Keratinocyte (primary cell): ENCODE results near the gene SATB1.

ENCODE experiments used
- EZH2 ChIP-seq: IDR thresholded peaks from one replicate; pipeline ENCODE4 v1.6.1; 2012; ENCODE audit warnings: inconsistent platforms, mild to moderate bottlenecking, low read length, moderate library complexity
- TF ChIP-seq, protein P1 (sequence below), 3 experiments: IDR thresholded peaks in 1 of 3; conservative IDR thresholded peaks in 1 of 3; optimal IDR thresholded peaks in 1 of 3; 2 replicates in 2 of 3; 3 replicates in 1 of 3; pipeline versions ENCODE3 to v1.5.1; 2011; ENCODE audit warnings: low read length in 3 of 3, mild to moderate bottlenecking in 3 of 3, moderate library complexity in 2 of 3, control low read depth in 1 of 3, inconsistent platforms in 1 of 3; ENCODE audit not compliant: insufficient read depth in 2 of 3; ENCODE audit errors: extremely low read depth in 1 of 3

- no peak for TF ChIP-seq EZH2
- TF ChIP-seq, protein P1, sequence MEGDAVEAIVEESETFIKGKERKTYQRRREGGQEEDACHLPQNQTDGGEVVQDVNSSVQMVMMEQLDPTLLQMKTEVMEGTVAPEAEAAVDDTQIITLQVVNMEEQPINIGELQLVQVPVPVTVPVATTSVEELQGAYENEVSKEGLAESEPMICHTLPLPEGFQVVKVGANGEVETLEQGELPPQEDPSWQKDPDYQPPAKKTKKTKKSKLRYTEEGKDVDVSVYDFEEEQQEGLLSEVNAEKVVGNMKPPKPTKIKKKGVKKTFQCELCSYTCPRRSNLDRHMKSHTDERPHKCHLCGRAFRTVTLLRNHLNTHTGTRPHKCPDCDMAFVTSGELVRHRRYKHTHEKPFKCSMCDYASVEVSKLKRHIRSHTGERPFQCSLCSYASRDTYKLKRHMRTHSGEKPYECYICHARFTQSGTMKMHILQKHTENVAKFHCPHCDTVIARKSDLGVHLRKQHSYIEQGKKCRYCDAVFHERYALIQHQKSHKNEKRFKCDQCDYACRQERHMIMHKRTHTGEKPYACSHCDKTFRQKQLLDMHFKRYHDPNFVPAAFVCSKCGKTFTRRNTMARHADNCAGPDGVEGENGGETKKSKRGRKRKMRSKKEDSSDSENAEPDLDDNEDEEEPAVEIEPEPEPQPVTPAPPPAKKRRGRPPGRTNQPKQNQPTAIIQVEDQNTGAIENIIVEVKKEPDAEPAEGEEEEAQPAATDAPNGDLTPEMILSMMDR (optimal IDR thresholded peaks at IDR 0.05 in 1 of 3, IDR thresholded peaks at IDR 0.05 in 1 of 3, conservative IDR thresholded peaks at IDR 0.05 in 1 of 3; ENCODE audit: extremely low read depth in 1 of 3, insufficient read depth in 2 of 3, low read length in 3 of 3) = no peak
These were observed 8.8 kb downstream of the SATB1 start for GRCh38 chr3:18416332-18416731.
